HG03520 (cell line): ENCODE data around the gene PTPRN2.
"Not testable (repeated sequence)": the region's sequence is repeated elsewhere in the genome, so short reads cannot be mapped to it uniquely, and the experiment has no call there.

Experiments
- ATAC-seq: cut with Tn5 transposase; IDR thresholded peaks from one replicate; pipeline ENCODE4 v1.9.1; 2021; ENCODE audit warnings: mild to moderate bottlenecking, moderate library complexity; ENCODE audit not compliant: unreplicated experiment

The PTPRN2 gene

DNA sequence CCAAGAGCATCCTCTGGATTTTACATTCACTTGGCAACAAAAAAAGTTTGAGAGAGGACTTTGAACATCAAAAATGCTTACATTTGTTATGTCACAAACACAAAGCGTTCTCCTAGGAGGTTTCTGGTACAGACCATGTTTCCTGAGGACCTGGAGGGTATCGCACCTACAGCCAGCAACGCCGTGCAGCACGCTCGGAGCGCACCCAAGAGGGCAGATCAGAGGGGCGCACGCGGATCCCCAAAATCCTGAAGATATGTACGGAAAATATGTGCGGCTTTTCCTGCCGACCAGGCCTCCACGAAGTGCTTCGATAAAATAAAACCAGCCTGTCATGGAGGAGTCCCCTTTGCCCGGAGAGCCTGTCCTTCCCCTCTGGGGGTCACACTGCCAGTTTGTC lies 796.0 kb downstream of the PTPRN2 start:
- ATAC-seq, result no peak

DNA sequence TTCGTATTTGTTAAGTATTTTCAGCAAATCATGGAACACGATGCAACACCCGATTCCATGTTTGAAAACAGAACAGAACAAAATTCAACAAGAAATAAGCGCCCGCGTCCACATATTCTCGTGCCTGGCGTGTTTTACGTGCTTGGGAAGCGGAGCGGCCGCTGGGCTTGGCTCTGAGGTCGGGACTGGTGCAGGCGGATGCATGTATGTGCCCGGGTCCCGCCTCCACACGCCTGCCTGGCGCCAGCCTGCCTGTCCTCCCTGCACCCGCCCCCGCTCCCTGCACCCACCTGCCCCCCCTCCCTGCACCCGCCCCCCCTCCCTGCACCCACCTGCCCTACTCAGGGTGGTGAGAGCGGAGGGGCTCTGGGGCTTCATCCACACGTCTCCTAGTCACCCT lies 796.4 kb downstream of the PTPRN2 start:
- no peak for ATAC-seq

DNA sequence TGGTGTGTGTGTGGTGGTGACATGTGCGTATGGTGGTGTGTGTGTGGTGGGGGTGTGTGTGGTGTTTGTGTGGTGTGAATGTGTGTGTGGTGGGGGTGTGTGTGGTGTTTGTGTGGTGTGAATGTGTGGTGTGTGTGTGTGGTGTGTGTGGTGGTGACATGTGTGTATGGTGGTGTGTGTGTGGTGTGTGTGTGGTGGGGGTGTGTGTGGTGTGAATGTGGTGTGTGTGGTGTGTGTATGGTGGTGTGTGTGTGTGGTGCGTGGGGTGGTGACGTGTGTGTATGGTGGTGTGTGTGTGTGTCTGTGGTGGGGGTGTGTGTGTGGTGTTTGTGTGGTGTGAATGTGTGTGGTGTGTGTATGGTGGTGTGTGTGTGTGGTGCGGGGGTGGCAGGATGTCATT lies 797.7 kb downstream of the PTPRN2 start:
- no peak for ATAC-seq

DNA sequence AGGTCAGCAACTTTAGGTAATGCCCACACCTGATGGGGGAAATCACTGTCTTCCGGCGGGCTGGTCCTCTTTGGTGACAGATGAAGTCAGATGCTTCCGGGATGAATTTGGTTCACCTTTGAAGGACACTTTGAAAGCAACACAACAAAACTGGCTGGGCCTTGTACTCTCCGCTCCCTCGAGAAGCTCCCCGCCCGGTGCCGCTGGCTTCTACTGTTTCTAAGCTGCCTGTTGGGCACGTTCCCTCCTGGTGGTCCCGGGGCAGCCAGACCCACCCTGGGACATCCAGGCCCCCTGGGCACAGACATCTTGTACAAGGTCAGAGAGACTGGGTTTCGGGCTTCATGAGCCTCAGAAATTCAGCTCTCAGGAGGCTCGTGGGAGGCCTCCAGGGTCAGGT lies 798.5 kb downstream of the PTPRN2 start:
- no peak for ATAC-seq

DNA sequence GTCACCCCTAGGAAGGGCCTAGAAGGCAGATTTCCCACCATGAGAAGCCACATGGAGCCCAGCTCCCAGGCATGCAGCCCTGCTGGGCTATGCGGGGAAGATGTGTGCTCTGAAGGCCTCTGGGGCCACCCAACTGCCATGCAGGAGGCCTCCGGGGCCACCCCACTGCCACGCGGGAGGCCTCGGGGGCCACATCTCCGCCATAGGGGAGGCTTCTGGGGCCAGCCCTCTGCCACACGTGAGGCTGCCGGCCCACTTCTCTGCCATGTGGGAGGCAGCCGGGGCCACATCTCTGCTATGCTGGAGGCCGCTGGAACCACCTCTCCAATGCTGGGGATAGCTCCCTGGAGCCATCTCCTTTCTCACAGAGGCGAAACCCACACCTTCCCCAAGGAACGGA lies 799.0 kb downstream of the PTPRN2 start:
- ATAC-seq, result no peak

DNA sequence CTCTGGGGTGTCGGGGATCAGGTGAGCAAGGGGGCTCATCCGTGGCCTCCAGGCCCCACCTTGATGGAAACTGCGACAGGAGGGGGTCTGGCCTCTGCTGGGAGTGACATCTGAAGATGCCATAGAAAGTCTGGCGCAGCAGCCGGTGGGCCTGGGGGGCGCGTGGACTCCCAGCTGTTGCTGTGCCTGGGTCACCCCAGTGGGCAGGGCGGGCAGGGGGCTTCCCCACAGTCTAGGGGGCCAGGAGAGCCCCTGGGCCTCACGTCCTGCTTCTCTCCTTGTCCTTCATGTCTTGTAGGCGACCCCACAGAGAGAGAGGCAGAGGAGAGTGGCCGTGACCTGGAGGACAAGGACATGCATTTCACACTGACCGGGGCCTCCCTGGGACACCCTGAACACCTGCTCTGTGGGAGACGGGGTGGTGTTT lies 800.3 kb downstream of the PTPRN2 start:
- ATAC-seq, result no peak

DNA sequence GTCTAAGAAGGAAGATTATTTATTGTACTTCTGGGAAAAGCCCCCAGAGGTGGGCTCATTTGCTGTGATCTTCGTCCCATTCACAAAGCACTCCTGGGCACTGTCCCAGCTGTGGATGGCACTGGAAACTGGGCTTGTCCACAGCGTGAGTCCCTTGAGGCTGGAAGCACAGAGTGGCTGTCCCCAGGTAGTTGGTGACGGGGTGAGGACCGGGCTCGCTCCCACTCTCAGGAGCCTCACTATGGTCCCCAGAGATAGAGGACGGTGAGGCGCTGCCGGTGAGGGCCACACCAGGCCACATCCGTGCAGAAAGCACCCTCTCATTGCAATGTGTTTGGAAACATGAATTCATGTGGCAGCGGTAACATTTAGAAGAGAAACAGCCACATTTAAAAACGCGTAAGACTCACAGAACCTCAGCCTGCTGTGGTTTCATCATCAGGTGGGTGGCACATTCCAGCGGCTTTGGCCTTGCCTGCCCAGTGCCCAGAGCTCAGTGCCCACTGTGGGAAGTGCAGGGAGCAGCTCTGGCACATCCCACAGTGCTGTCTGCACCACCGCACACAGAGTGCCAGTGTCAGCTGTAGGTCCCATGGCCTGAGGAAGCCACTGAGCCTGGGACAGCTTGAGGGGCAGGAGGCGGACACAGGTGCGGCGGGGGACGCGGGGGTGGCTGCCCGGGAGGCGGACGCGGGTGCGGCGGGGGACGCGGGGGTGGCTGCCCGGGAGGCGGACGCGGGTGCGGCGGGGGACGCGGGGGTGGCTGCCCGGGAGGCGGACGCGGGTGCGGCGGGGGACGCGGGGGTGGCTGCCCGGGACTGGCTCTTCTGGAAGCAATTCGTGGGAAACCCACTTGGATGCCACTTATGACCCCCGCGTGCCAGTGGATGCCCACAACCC lies 801.0 kb downstream of the PTPRN2 start:
- ATAC-seq, result no peak

DNA sequence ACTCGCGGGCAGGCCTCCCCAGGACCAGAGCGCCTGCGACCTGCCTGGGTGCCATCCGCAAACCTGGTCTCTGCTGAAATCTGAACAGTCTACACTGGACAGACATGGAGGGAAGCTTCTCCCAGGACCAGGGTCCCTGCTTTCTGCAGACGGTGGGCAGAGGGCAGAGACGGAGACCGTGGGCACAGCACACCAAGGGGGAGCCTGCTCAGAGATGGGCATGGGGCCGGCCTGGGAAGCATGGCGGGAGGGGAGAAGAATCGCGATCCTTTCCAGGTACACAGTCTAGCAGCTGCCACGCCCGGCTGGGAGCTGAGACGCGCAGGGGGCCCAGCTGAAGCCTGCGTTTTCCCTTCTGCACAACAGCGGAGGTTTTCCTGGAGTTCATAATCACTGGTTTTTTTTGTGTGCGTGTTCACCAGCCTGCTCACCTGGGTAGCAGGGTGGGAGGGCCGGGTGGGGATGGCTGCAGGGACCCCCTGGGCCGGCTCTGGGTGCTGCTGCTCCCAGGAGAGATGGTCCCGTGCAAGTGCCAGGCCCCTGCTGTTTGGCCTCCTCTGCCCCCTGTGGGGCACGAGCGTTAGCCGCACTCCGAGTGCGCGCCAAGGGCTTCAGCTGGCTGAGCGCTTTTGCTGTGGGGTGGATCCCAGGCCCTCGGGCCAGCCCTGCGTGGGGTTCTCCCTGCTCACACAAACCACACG lies 802.0 kb downstream of the PTPRN2 start:
- ATAC-seq, result no peak

DNA sequence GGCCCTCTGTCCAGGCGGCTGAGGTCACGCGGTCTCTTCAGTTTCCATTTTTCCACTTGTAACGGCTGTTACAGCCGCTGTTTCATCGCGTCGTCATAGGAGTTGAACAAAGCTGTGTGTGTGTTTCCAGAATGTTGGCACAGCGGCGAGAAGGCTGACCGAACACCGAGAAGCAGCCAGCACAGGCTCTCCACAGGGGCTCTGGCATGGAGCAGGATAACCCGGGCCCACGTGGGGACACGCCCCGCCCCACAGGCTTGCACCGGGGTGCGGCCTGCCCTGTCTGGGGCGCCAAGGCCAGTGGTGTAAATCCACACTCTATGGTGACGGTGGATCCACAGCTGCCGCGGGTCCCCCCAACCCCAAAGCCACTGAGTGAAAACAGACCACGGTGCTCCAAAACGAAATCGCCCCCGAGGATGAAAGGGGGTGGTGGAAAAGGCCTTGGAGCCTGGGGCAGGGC lies 802.6 kb downstream of the PTPRN2 start:
- ATAC-seq, result no peak

DNA sequence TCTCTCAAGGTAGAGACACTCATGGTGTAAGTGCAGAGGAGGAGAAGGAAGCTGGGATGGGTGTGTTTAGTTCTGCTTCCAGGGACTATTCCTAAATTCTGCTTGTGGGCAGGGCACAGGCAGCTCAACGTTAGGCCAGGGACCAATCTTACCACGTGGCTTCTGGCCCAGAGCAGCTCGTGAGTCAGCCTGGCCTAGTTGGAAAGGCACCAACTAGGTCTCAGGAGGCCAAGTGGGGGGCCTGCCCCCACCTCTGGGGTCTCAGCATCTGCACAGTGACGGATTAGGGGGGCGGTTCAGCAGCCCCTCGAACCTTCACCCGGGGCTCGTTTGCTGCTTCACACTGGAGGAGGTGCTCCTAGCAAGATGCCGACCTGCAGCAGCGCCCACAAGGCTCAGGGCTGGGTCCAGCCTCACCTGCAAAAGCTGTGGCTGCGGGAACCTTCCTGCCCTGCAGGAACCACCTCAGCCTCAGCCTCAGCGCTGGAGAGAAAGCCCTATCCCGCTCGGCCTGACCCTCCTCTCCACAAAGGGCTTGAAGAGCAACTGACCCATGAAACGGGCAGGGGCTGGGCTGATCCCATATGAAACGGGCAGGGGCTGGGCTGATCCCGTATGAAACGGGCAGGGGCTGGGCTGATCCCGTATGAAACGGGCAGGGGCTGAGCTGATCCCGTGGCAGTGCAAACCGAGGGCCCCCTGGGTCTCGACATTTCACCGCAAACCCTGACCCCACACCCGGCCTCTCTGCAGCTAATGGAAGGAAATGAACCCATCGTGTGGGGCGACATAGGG lies 803.4 kb downstream of the PTPRN2 start:
- ATAC-seq, result no peak

DNA sequence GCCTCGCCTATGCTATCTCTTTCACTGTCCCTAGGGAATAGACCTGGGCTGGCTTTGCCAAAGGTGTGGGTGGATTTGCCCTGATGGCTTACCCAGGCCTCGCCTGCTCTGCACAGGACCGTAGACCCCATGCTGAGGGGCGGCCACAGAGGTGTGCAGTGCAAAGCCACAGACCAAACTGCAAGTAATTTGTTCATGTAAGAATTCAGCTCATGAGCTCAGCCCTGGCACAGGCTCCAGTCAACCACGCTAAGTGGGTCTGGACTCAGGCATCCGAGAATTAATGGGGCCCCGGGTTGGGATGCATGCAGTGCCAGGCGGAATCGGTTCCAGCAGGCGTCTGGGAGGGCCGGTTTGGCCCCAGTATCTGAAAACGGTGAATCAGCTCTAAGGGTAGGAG lies 805.6 kb downstream of the PTPRN2 start:
- no peak for ATAC-seq

DNA sequence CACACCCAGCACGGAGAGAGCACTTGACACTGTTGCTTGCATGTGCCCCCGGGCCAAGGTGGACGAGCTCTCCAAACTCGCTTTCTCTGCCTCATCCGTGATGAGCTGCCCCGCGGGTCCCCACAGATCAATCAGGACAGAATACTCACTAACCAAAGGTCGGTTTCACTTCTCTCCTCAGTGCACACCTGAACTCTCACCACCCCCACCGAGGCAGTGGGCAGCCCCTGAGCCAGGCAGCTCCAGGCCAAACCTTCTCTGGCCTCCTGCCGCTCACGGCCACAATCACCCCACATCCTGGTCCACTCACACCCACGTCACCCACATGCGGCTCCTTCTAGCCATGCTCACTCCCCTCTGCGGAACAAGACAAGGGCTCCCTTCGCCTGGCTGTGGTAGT lies 806.9 kb downstream of the PTPRN2 start:
- no peak for ATAC-seq

DNA sequence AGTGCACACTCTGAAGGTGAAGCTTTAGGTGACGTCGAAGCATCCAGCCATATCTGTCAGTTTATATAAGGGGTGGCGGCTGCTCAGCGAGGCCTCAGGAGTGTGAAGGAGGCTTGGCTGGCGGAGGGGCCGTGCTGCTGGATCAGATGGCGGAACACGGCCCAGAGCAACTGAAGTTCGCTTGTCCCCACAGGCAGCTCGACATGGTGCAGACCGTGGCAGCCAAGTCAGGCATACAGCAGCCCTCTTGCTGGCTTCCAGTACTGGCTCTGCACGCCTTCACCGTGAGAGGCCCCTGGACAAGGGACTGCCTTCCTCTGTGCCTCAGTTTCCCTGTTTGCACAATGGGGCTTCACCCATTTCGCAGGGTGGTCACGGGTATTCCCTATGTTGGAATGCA lies 807.3 kb downstream of the PTPRN2 start:
- no peak for ATAC-seq

DNA sequence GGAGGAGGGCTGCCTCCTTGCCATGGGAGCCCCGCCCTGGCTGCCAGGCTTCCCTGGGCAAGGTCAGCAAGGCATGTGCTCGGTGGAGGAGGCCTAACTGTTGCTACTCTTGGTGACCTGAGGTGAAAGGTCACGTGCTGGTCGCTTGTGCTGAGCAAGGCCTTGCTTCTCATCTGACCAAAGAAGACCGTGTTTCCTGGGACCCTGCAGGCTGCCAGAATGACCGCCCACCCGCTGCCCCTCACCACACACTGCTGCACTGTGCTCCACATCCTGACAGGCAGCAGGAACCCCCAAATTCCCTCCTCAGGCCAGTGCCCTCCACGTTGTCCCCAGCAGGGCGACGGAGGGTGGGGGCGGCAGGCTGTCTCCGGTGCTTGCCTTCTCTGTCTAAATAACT lies 808.4 kb downstream of the PTPRN2 start:
- no peak for ATAC-seq

DNA sequence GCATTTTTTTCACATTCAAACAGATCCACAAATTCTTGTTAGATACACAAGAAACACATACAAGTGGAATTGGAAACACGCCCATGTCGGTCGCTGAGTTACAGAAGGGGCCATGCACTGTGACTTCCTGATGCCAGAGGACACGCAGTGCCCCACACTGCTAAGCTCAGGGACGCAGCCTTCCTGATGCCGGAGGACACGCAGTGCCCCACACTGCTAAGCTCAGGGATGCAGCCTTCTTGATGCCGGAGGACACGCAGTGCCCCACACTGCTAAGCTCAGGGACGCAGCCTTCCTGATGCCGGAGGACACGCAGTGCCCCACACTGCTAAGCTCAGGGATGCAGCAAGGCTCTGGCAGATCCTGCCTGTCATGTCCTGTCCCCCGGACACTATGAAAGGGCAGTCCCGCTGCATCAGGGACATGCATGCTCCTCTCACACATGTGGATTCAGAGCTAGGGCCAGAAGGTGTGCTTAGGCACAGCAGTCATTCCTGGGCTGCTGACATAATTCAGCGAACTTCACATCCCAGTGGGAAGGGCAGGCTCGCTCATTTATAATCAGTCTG lies 810.3 kb downstream of the PTPRN2 start:
- ATAC-seq, result not testable (repeated sequence)

DNA sequence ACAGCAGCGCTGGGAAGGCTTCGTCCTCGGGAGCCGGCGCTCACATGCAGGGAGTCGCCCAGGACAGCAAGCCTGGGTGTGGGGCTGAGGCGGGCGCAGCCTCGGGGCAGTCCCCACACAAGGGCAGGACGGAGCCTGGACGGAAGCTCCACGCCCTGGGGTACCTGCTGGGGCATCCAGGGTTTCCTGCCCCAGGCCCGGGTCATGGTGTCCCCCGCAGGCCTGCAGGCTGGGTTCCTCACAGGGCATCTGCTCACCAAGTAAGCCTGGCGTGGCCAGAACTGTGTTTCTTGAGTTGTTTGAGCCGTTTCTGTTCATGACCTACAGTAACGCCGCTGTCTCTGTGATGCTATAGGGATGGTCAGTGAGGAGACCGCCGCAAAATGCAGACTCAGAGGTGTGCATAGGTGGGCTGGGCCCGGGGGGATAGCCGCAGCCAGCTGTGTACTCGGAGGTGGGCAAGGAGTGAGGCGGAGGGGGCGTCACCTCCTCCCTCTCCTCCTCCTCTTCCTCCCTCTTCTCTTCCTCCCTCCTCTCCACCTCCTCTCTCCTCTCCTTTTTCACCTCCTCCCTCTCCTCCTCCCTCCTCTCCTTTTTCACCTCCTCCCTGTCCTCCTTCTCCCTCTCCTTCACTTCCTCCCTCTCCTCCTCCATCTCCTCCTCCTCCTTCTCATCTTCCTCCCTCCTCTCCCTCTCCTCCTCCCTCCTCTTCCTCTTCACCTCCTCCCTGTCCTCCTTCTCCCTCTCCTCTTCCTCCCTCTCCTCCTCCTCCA lies 811.9 kb downstream of the PTPRN2 start:
- ATAC-seq, result no peak

DNA sequence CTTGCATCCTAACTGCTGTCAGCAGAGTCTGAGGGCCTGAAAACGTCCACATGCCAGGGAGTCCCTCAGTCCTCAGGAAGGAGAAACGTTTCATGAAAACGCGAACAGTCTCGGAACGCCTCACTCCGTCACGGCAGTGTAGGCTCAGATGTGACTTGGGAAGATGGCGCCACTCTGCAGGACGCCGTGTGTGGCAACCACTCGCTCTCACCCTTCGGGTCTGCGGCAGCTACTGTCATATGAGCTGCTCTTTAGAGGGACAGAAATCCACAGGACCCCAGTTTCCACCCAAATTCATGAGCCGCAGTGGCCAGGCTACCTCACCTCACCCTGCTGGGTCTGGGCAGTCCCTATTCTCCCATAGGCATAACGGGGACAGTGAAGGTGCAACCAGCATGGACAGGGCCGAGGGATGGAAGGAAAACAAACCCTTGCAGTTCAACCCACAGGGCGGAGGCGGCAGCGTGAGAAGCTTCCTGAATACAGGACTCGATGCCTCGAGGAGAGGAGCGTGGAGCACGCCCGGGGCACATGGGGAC lies 812.5 kb downstream of the PTPRN2 start:
- no peak for ATAC-seq

DNA sequence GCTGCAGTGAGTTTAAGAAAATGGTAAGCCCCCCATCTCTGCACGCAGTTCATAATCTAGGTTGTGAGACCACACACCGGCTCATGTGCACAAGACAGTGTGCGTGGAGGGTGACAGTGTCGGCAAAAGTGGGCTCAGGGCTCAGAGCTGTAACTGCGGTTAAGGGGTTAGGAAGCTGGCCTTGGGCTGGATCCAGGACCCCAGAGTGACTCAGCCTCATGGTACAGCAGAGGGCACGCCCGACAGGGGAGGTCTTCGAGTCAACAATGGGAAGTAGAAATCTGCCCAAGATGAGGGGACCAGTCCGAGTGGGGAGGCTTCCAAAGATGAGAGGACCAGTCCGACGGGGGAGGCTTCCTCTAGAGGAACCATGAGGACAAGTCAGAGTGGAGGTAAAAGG lies 813.1 kb downstream of the PTPRN2 start:
- ATAC-seq, result no peak

DNA sequence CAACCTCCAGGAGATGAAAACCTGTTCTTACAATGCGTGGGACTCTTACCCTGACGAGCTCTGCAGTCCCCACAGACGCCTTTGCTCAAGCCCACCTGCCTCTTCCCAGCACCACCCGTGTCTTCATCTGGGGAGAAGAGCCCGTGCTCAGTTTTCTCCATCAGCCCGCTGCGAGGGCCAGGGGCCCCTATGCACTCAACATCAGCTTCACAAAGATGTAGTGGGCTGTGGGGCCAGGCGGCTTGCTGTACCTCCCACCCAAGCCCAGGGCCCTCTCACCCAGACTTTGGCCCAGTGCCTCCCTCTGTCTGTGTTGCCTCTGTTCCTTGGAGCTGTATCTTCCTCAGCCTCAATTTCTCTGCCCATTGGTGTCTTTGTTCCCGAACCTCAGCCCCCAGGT lies 814.3 kb downstream of the PTPRN2 start:
- ATAC-seq, result no peak

DNA sequence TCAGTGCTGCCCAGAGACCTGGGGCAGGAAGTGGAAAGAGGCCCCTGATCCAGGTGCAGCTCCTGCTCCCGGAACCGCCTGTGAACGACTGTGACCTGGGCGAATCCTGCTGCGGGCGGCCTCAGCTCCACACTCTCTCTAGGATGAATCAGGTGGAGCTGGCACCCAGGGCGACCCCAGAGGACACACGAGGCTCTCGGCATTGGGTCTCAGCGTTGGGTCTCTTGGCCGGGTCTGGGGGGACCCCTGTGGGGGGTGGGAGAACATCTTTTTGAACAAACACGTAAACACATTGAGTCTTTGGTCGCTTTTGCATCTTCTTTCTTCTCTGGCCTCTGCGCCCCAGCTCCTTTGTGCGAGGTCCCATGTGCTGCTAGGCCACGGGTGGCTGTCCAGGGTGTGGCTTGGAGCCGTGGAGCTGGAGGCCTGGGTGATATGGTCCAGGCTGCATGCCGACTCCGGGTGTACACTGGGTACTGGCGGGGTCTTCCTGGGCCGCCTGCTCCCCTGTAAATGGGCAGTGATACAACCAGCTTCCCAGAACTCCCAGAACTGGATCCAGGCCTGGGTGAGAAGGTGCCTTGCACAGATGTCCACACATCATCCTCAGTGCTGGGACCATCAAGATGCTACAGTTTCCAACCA lies 815.0 kb downstream of the PTPRN2 start:
- ATAC-seq, result no peak
